Heart left ventricle (tissue), 16 donors: ENCODE measurements around the gene TSPAN7. TPM values are rescaled to one million over a fixed set of nuclear protein-coding genes. Genes with fewer than 3 reads are reported as not detected.
A peak's percentile ranks its signal among the peaks of the same experiment; 100 is the strongest.

Experiments used
- ATAC-seq, 4 donors: fragments of 200-7000 bp; cut with Tn5 transposase; one replicate each; pipeline ENCODE4 v1.9.1; 2020 to 2022; ENCODE audit warnings: moderate library complexity in 4 of 4, mild to moderate bottlenecking in 3 of 4, moderate number of reproducible peaks in 1 of 4
- DNase-seq, 5 donors: peaks; one replicate each; pipeline ENCODE4 v3.0.0-alpha.2; 2020
- H3K27ac ChIP-seq, 12 donors: fragments of 200-600 bp; sonication (generic) in 4 of 12; one replicate each; pipeline versions ENCODE4 v1.5.0 to v1.8.0; 2016 to 2022; ENCODE audit warnings: mild to moderate bottlenecking in 2 of 12
- H3K27me3 ChIP-seq, 9 donors: fragments of 200-600 bp; sonication (generic) in 2 of 9; one replicate each; pipeline versions ENCODE4 v1.5.1 to v1.8.0; 2016 to 2022; ENCODE audit warnings: mild to moderate bottlenecking in 3 of 9
- H3K36me3 ChIP-seq, 9 donors: fragments of 200-600 bp; sonication (generic) in 2 of 9; one replicate each; pipeline versions ENCODE4 v1.5.0 to v1.8.0; 2018 to 2022; ENCODE audit warnings: mild to moderate bottlenecking in 2 of 9
- H3K4me1 ChIP-seq, 12 donors: fragments of 200-600 bp; sonication (generic) in 4 of 12; one replicate each; pipeline versions ENCODE4 v1.5.0 to v1.8.0; 2016 to 2022; ENCODE audit warnings: mild to moderate bottlenecking in 3 of 12
- H3K4me3 ChIP-seq, 12 donors: fragments of 200-600 bp; sonication (generic) in 4 of 12; one replicate each; pipeline versions ENCODE4 v1.5.0 to v1.8.0; 2017 to 2022; ENCODE audit warnings: mild to moderate bottlenecking in 9 of 12, moderate library complexity in 4 of 12
- H3K9me3 ChIP-seq, 12 donors: fragments of 200-600 bp; sonication (generic) in 4 of 12; one replicate each; pipeline versions ENCODE4 v1.5.0 to v1.8.0; 2016 to 2022; ENCODE audit warnings: mild to moderate bottlenecking in 1 of 12
- CTCF ChIP-seq, 12 donors: fragments of 200-600 bp; sonication (generic) in 4 of 12; IDR thresholded peaks; one replicate each; pipeline versions ENCODE4 v1.5.0 to v1.8.0; 2018 to 2022; ENCODE audit warnings: antibody characterized with exemption in 12 of 12, mild to moderate bottlenecking in 5 of 12
- POLR2A ChIP-seq, 2 donors: fragments of 450-650 bp; IDR thresholded peaks; one replicate each; pipeline ENCODE4 v1.6.1; 2017; ENCODE audit warnings: antibody characterized with exemption in 2 of 2, mild to moderate bottlenecking in 2 of 2, moderate library complexity in 2 of 2
- WGBS, 4 donors: extraction: QIAGEN DNeasy Blood & Tissue Kit in 2 of 4; methylation state at CpG; one replicate each; pipeline versions ENCODE4 v1.1.5 to v1.1.7; 2013 to 2018; 5-methylcytosine and 5-hydroxymethylcytosine counted together
- intact Hi-C, 10 donors: fragments of 100-400 bp; cut with DNase I; formaldehyde crosslinking; loops; one replicate each; pipeline versions ENCODE4 v1.11.1 to v1.14.2; 2022
- polyA plus RNA-seq, 2 donors: library from polyadenylated mRNA; stranded (reverse); fragments of 200-250 nt; gene quantifications; one replicate each; pipeline ENCODE4 v1.2.3, GENCODE V29; 2013
- total RNA-seq, 9 donors: library from RNA; depleted of rRNA in 2 of 9; stranded (reverse); fragments of >200 nt in 2 of 9; fragmentation: NEBNext Ultra II Directional in 3 of 9; extraction: Animal tissue kit (Norgen Biotek cat#: 25700) in 3 of 9; gene quantifications; one replicate each; pipeline versions ENCODE4 v1.1.0 to v1.2.4, GENCODE V29; 2016 to 2023
- donor health status: ischemic (EF 13 %, LVEDD 7.1; RV severe dilation, severe dysfunction).
- donor health status: healthy with polysubstance abuse.
- donor health status: DM: no; HTN: yes; CAD: no.
- donor health status: DM: no; HTN: no; CAD: no.
- donor health status: ischemic (EF 25% LVEDD 6.9; RV normal size, moderate dysfunction).
- donor health status: ischemic (EF 25% LVEDD 5.7; RV mildly dilated, moderate dysfunction).
- donor health status: healthy.
- donor health status: DM: yes; HTN: yes; CAD: no.
- donor health status: ischemic (EF 35%, LVEDD 5.7; RV mildly dilated, moderate dysfunction).
- donor health status: nonischemic (EF 11% LVEDD 7.7; RV severe dilation, severe dysfunction).
- donor health status: DM: yes; HTN: yes; CAD: no.
- donor health status: PGD.
- donor health status: ischemic (EF 29% LVEDD 5.4; RV normal size, mild dysfunction).
- donor health status: nonischemic (EF 23%, LVEDD 6.1; RV moderate dilation, normal function).

Gene TSPAN7
- total and polyA plus RNA-seq, 11 donors: 9.1 to 48.5 (median 20.2) TPM

GRCh38 chrX:38661561-38661960, 100.2 kb downstream of the TSPAN7 start:
- H3K36me3 ChIP-seq: no peaks in the 10 kb centered on the region
- no peaks in the 10 kb centered on the region for H3K4me1 ChIP-seq
- 65 to 92% (median 78%) methylated on average over 5 of the region's 5 CpGs for WGBS, 4 donors
- no peak overlapping the region for H3K4me3 ChIP-seq
- ATAC-seq (no peak), DNase-seq (no peak)
- intact Hi-C loops: no loop called here
- H3K27ac ChIP-seq: no peak overlapping the region
- H3K9me3 ChIP-seq: no peaks in the 10 kb centered on the region
- TF ChIP-seq CTCF (IDR thresholded peaks at IDR 0.05) (no peak), POLR2A (IDR thresholded peaks at IDR 0.05) (no peak)
- peaks cover 0 to 5% (median 0%) of the 10 kb centered on the region in 9 donors for H3K27me3 ChIP-seq

GRCh38 chrX:38662640-38663039, 101.3 kb downstream of the TSPAN7 start:
- TF ChIP-seq POLR2A (IDR thresholded peaks at IDR 0.05) (no peak), CTCF (IDR thresholded peaks at IDR 0.05) (no peak)
- intact Hi-C loops: no loop called here
- ATAC-seq (no peak), DNase-seq (no peak)
- H3K4me3 ChIP-seq: no peak overlapping the region
- 23 to 41% (median 40%) methylated on average over 2 of the region's 2 CpGs for WGBS, 4 donors
- no peaks in the 10 kb centered on the region for H3K9me3 ChIP-seq
- H3K4me1 ChIP-seq: no peaks in the 10 kb centered on the region
- H3K27ac ChIP-seq: no peak overlapping the region
- H3K36me3 ChIP-seq: no peaks in the 10 kb centered on the region
- no peaks in the 10 kb centered on the region for H3K27me3 ChIP-seq

- intact Hi-C loops: no loop called here
- H3K4me1 ChIP-seq: no peaks in the 10 kb centered on the region
- no peak for ATAC-seq
- 22 to 33% (median 25%) methylated on average over 5 of the region's 5 CpGs for WGBS, 4 donors
- no peaks in the 10 kb centered on the region for H3K36me3 ChIP-seq
- TF ChIP-seq POLR2A (IDR thresholded peaks at IDR 0.05): no peak
- peak in 11 of 12 donors; percentile 6 to 49 (median 32) for TF ChIP-seq CTCF (IDR thresholded peaks at IDR 0.05)
- no peak overlapping the region for H3K4me3 ChIP-seq
- H3K9me3 ChIP-seq: no peaks in the 10 kb centered on the region
- no peak overlapping the region for H3K27ac ChIP-seq
- DNase-seq: no peak
- no peaks in the 10 kb centered on the region for H3K27me3 ChIP-seq
Observed at GRCh38 chrX:38664285-38664684, 102.9 kb downstream of the TSPAN7 start.

- intact Hi-C loops: loop anchor here in 1 of 10 donors (5.0 kb wide), 1 partner anchor 50 kb away; no protein-coding TSS in a partner anchor
- Histone ChIP-seq H3K4me3 (no peak overlapping the region), H3K4me1 (peaks cover 0 to 9% (median 0%) of the 10 kb centered on the region in 12 donors), H3K27me3 (no peaks in the 10 kb centered on the region), H3K36me3 (no peaks in the 10 kb centered on the region), H3K9me3 (no peaks in the 10 kb centered on the region), H3K27ac (no peak overlapping the region)
- DNase-seq (no peak), ATAC-seq (no peak)
- no peak for TF ChIP-seq POLR2A (IDR thresholded peaks at IDR 0.05)
- no peak for TF ChIP-seq CTCF (IDR thresholded peaks at IDR 0.05)
Observed at GRCh38 chrX:38666909-38667308, 105.6 kb downstream of the TSPAN7 start.
